NCI-H128 (cell line): ENCODE measurements around the gene ZNF341.

Source experiments
- DNase-seq: peaks from one replicate; lab custom pipeline; 2025; ENCODE audit not compliant: unreplicated experiment; lab: John Stamatoyannopoulos, UW

The ZNF341 gene

GRCh38 chr20:33822423-33822822 lies 90.6 kb downstream of the ZNF341 start:
- no peak for DNase-seq

GRCh38 chr20:33822991-33823390 lies 91.2 kb downstream of the ZNF341 start:
- no peak for DNase-seq

GRCh38 chr20:33824852-33825251 lies 93.1 kb downstream of the ZNF341 start:
- no peak for DNase-seq

- DNase-seq: no peak
Observed at GRCh38 chr20:33825340-33826269, 93.8 kb downstream of the ZNF341 start.

- no peak for DNase-seq
Observed at GRCh38 chr20:33826270-33826897, 94.6 kb downstream of the ZNF341 start.

GRCh38 chr20:33827109-33827508 lies 95.3 kb downstream of the ZNF341 start:
- DNase-seq: no peak

- no peak for DNase-seq
Observed at GRCh38 chr20:33827634-33828325, 96.0 kb downstream of the ZNF341 start.

GRCh38 chr20:33828326-33828844 lies 96.6 kb downstream of the ZNF341 start:
- no peak for DNase-seq

- no peak for DNase-seq
Observed at GRCh38 chr20:33828967-33829560, 97.3 kb downstream of the ZNF341 start.

GRCh38 chr20:33829636-33830035 lies 97.8 kb downstream of the ZNF341 start:
- no peak for DNase-seq

- no peak for DNase-seq
Observed at GRCh38 chr20:33830371-33830770, 98.6 kb downstream of the ZNF341 start.

- no peak for DNase-seq
Observed at GRCh38 chr20:33832103-33832804, 100.5 kb downstream of the ZNF341 start.

- DNase-seq: no peak
Observed at GRCh38 chr20:33833333-33833732, 101.5 kb downstream of the ZNF341 start.

- DNase-seq: no peak
Observed at GRCh38 chr20:33835615-33836172, 103.9 kb downstream of the ZNF341 start.

- no peak for DNase-seq
Observed at GRCh38 chr20:33836277-33836676, 104.5 kb downstream of the ZNF341 start.

- no peak for DNase-seq
Observed at GRCh38 chr20:33837096-33837830, 105.5 kb downstream of the ZNF341 start.

GRCh38 chr20:33838035-33838864 lies 106.5 kb downstream of the ZNF341 start:
- DNase-seq: no peak

- no peak for DNase-seq
Observed at GRCh38 chr20:33839591-33839990, 107.8 kb downstream of the ZNF341 start.

GRCh38 chr20:33840160-33840559 lies 108.4 kb downstream of the ZNF341 start:
- no peak for DNase-seq
